HG03064 (cell line): ENCODE data around the gene STARD8.
"Not testable (repeated sequence)": the region's sequence is repeated elsewhere in the genome, so short reads cannot be mapped to it uniquely, and the experiment has no call there.

Experiments
- ATAC-seq: cut with Tn5 transposase; IDR thresholded peaks from one replicate; pipeline ENCODE4 v1.9.1; 2021; ENCODE audit warnings: low read depth; ENCODE audit not compliant: unreplicated experiment

The STARD8 gene

DNA sequence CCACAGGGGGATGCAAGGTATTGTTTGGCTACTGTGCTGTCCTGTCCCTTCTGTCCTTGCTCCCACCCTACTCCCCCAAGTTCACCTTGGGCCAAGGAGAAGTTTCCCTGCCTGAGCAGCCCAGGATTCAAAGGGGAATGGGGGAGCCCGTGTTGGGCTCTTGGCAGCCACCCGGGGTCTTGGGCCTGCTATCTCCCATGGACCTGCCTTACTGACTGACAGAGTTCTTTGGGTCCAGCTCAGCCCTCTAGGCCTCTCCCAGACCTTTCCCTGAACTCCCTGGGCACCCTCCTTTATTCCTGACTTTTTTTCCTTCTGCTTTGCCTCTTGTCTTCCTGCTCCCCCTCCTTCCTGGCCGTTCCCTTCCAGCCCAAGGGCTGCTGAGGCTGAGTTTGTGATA is 67.4 kb downstream of the STARD8 start:
- ATAC-seq, result no peak

DNA sequence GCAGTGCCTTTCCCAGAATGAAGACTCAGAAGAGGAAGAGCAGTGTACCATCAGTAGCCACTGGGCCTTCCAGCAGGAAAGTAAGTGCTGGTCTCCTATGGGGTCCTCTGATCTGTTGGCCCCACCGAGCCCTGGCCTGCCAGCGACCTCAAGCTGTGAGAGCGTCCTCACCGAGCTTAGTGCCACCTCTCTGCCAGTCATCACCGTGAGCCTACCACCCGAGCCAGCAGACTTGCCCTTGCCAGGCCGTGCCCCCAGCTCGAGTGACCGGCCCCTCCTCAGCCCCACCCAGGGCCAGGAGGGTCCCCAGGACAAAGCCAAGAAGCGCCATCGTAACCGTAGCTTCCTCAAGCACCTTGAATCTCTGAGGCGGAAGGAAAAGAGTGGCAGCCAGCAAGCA is 69.7 kb downstream of the STARD8 start:
- no peak for ATAC-seq

DNA sequence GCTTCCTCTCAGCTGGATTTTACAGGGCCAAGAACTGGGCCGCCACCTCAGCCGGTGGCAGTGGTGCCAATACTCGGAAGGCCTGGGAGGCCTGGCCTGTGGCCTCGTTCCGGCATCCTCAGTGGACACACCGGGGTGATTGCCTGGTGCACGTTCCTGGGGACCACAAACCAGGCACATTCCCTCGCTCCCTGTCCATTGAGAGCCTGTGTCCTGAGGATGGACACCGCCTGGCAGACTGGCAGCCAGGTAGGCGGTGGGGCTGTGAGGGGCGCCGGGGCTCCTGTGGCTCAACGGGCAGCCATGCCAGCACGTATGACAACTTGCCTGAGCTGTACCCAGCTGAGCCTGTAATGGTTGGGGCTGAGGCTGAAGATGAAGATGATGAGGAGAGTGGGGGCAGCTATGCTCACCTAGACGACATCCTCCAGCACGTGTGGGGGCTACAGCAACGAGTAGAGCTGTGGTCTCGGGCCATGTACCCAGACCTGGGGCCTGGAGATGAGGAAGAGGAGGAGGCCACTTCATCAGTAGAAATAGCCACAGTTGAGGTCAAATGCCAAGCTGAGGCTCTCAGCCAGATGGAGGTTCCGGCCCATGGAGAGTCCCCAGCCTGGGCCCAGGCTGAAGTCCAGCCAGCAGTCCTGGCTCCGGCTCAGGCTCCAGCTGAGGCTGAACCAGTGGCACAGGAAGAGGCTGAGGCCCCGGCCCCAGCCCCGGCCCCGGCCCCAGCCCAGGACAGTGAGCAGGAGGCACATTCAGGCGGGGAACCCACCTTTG is 70.4 kb downstream of the STARD8 start:
- ATAC-seq, result no peak

DNA sequence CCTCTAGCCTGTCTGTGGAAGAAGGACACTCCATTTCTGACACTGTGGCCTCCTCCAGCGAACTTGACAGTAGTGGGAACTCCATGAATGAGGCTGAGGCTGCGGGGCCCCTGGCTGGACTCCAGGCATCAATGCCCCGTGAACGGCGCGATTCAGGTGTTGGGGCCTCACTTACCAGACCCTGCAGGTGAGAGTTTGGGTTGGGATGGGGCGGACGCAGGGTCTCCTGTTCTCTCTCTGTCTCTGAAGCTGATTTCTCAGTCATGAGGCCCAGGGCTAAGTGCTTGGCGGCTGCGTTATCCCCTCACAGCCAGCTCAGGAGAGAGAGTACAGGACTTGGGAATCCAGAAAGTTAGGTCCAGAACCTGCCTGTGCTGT is 71.0 kb downstream of the STARD8 start:
- ATAC-seq, result no peak

DNA sequence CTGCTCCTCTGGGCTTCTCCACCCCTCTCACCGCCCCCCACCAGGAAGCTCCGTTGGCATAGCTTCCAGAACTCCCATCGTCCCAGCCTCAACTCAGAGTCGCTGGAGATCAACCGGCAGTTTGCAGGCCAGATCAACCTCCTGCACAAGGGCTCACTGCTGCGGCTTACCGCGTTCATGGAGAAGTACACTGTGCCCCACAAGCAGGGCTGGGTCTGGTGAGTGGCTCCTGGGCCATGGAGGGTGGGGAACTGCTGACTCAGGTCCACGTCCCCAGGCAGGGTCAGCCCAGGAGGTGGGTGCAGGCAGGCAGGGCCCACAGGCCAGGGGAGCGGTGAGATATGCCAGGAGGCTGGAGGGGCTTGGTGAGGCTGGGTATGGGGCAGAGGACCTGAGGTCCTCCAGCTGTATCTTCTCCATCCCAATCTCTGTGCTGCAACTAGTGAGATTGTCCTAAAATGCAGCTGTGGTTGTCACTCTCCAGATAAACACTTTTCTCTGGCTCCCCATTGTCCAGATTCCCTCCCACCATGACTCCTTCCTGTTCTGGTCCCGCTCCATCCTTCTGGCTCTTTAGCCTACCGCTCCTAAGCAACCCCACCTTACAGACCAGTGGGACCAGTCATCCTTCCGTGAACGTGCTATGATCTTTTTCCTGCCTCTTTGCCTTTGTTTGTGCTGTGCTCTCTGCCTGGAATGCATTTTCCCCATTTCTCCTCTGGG is 71.9 kb downstream of the STARD8 start:
- ATAC-seq, result no peak

DNA sequence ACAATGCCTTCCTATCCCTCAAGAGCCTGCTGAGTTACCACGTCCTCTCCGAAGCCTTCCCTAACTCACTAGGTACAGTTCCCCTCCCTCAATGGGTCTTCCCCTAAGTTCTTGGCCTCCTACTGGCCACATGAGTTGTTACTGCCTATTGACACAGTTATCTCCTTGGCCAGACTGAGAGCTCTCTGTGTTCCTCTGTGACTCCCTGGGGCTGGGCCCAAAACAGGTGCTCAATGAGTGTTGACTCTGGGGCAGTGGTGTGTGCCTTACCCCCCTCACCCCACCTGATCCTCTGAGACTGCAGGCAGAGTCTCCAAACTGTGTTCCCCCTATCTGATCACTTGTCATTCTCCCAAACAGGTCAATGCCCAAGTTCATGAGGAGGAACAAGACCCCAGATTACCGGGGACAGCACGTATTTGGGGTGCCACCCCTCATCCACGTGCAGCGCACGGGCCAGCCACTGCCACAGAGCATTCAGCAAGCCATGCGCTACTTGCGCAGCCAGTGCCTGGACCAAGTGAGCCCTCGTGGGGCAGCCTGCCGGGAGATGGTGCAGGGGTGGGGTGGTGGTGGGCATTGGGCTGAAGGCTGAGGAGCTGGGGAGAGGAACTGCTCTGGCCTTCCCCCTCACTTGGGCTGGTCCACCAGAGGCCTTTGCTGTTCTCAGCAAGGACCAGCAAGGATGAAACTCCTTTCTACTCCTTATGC is 72.6 kb downstream of the STARD8 start:
- ATAC-seq, result no peak

DNA sequence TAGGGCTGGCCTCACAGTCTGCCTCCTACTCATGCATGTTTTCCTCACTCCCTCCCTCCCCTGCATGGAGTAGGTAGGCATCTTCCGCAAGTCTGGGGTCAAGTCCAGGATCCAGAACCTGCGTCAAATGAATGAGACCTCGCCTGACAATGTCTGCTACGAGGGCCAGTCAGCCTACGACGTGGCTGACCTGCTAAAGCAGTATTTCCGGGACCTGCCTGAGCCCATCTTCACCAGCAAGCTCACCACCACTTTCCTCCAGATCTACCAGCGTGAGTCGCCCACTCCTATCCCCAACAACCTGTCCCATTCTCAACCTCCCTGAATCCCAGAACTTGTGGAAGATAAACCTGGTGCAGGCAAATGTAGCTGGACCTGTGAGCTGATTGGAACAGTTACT is 73.4 kb downstream of the STARD8 start:
- ATAC-seq, result no peak

DNA sequence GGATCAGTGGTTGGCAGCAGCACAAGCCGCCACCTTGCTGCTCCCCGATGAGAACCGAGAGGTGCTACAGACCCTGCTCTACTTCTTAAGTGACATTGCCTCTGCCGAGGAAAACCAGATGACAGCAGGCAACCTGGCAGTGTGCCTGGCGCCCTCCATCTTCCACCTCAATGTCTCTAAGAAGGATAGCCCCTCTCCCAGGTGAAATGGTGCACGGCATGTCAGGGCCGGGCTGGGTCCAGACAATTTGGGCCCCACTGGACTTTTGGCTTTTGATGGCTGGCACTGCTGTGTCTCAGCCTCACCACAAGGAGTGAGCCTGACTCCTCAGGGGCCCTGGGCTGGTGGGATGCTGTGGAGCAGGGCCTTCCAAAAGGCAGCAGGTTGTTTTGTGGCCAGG is 74.1 kb downstream of the STARD8 start:
- no peak for ATAC-seq

DNA sequence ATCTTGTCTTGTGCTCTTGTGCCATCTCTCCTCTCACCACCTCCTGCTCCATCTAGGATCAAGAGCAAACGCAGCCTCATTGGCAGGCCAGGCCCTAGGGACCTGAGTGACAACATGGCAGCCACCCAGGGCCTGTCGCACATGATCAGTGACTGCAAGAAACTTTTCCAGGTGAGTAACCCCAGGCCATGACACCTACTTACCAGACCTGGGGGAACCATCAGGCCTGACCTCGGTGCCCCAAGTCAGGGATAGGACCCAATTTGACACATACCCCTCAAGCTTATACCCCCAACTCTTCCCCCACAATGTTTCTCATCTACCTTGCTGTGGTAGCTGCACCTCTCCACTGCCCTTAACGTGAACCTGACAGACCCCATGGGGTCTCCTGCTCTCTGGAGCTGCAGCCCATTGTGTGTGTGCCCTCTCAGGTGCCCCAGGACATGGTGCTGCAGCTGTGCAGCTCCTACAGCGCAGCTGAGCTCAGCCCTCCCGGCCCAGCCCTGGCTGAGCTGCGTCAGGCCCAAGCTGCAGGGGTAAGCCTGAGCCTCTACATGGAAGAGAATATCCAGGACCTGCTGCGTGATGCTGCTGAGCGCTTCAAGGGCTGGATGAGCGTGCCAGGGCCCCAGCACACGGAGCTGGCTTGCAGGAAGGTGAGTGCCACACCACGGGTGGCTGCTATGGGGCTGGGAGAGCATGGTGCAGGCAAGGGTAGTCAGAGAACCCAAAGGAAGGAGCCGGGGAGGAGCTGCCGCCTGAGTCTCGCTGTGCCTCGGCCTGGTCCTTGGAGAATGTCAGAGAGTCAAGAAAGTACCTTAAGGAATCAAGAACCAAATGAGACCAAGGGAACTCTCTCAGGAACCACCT is 74.8 kb downstream of the STARD8 start:
- ATAC-seq, result no peak

DNA sequence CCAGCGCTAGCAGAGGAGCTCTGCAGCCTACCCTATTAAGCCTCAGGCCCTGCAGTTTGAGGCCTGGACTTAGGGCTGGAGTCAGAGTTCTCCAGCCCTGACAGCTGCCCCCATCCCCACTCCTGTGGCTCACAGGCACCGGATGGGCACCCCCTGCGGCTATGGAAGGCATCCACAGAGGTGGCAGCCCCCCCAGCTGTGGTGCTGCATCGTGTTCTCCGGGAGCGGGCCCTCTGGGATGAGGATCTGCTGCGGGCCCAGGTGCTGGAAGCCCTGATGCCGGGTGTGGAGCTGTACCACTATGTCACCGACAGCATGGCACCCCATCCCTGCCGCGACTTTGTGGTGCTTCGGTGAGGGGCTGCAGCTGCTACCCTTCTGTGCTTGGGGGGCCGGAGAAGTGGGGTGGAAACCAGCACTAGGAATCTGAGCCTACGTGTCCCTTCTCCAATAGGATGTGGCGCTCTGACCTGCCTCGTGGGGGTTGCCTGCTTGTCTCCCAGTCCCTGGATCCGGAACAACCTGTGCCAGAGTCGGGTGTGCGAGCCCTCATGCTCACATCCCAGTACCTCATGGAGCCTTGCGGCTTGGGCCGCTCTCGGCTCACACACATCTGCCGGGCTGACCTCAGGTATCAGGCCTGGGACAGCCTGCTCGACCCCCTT is 76.2 kb downstream of the STARD8 start:
- no peak for ATAC-seq

DNA sequence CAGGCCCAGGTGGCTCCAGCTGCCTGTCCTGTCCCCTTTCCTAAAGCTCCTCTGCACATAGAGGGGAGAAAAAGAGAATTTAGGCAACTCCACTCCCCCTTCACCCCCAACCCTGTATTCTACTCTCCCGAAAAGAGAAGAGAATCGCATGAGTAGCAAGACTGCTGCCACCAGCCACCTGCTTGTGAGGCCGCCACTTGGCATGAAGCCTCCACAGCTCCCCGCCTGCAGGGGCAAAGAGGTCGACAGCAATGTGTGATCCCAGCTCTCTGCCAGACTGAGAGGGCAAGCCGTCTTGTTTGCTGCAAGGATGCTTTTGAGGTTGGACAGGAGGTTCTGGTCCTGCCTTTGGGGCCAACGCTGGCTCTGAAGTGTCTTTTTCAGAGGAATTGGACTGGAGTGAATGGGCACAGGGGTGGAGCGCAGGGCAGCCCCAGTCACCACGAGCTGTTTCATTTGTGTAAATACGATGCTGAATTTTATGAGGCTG is 77.1 kb downstream of the STARD8 start:
- ATAC-seq, result no peak

DNA sequence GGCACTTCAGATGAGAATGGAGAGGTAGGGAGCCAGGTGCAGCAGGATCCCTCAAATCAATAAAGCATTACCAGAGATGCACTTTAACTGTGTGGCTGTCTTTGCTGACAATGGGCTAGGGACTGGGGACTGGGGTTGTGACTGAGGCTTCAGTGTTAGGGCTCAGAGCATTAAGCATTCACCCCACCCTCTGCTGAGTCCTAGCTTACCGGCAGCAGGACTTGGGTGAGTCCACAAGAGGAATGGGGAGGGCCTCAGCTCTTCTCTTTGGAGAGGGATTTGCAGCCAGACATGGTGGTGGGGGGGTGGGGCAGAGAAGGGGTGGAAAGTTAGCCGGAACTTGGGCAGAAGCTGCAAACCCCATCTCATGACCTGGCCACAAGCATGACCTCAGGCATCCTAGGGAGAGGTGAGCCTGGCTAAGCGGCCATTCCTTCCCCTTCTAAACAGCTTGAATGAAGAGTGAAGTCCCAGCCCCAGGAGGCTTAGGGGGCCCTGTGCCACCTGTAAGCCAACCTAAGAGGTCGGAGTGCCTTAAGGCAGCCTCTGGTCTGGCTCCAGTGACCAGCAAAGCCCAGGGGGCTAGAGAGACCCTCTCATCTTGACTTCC is 78.4 kb downstream of the STARD8 start:
- ATAC-seq, result no peak

DNA sequence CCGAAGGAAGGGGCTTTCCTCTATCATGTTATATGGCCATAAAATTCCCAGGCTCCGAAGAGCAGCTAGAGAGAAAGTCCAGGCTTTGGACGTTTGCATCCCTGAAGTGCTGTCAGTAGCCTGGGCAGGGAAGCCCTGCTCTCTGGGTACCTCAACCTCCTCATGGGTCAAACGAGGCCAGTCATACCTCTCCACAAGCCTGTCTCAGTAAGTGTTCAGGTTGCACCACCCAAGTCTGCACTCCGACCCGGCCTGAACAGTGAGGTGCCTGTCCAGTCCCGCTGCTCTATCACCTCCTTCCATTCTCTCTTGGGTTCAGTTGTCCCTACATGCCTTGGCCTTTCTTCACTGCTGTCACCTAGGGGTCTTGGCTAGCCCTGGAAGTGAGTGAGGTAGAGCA is 78.9 kb downstream of the STARD8 start:
- ATAC-seq, result no peak

DNA sequence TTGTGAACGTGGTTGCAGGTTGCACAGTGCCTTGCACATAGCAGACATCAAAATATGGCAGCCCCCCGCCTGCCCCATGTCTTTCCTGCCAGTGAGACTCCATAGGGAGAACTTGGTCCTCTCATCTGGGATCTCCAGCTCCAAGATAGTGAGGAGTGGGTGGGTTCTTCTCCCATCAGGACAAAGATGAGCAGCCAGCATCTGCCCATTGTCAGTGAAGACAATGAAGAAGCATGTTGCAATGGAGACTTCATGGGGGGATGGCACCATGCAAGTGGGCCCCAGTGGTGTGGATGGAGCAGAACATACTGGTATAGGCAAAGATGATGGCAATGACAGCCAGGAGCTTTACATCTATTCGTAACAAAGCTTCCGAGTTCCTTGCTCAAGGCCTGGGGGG is 80.2 kb downstream of the STARD8 start:
- ATAC-seq, result no peak

DNA sequence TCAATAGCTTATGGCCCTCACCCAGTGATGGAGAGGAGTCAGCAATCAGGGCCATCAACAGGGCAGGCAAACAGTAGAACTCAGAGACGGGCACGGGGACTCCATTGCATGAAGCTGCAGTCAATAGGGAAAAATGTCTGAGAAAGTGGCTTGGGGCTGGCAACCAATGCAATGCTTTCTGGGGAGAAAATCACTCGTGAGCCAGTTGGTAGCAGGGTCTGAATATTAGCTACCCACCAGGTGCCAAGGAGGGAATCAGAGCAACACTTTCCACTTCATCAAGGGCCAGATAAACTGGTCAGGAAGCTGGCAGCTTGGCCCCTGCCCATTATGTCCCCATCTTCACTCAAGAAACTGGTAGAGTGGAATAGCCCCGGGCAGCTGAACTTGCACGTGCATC is 80.7 kb downstream of the STARD8 start:
- no peak for ATAC-seq

DNA sequence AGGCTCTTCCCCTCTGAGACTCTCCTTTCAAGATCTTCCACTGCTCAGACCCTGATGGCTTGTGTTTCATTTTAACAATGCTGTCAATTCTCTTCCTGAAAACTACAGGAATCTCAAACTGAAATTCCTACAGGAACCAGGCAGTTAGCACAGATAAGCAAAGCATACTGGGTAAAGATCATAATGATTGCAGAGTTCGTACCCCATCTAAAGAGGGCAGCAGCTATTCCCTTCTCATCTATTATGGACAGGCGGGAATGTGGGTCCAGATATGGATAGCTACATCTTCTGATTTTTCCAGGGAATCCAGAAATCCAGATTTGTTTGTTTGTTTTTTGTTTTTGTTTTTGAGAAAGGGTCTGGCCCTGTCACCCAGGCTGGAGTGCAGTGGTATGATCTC is 83.8 kb downstream of the STARD8 start:
- no peak for ATAC-seq

DNA sequence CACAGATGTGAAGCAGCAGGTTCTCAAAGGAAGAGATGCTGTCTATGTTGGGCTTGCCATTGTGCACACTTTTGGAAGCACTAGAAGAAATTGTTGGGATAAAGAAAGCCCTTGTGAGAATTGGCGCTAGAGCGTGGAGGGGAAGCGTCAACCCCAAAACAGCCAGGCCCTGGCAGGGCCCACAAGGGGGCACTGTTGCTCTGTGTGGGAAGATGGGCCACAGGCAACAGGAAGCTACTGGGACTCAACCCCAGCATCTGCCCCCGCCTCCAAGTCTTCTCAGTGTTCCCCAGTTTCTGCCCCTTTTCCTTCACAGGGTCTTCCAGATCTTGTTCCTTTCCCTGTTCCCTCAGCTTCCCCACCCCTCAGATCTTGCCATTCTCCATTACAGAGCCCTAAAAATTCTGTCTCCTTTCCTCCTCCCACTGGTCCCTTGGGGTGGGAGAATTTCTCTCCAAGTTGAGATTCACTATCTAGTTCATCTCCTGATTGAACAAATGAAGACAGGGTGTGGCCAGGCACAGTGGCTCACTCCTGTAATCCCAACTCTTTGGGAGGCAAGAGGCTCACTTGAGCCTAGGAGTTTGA is 85.5 kb downstream of the STARD8 start:
- ATAC-seq, result peak; percentile 78

DNA sequence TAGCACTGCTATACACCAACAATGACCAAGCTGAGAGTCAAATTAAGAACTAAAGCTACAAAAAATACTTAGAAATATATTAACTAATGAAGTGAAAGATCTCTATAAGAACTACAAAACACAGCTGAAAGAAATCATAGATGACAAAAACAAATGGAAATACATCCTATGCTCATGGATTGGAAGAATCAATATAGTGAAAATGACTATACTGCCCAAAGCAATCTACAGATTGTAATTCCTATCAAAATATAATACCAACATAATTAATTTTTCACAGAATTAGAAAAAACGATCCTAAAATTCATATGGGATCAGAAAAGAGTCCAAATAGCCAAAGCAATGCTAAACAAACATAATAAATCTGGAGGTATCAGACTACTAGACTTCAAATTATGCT is 87.8 kb downstream of the STARD8 start:
- no peak for ATAC-seq

DNA sequence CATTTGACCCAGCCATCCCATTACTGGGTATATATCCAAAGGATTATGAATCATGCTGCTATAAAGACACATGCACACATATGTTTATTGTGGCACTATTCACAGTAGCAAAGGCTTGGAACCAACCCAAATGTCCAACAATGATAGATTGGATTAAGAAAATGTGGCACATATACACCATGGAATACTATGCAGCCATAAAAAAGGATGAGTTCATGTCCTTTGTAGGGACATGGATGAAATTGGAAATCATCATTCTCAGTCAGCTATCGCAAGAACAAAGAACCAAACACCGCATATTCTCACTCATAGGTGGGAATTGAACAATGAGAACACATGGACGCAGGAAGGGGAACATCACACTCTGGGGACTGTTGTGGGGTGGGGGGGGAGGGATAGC is 94.4 kb downstream of the STARD8 start:
- not testable (repeated sequence) for ATAC-seq
